Hepatocyte (in vitro differentiated cells): ENCODE measurements around the gene WASL. TPM values are rescaled to one million over a fixed set of nuclear protein-coding genes. Genes with fewer than 3 reads are reported as not detected.

Experiments
- DNase-seq: peaks from one replicate; pipeline ENCODE4 v3.0.0-alpha.2; 2016; ENCODE audit warnings: low spot score
- H2AFZ ChIP-seq: fragments of 200-600 bp; sonication (generic); 2 replicates; pipeline ENCODE4 v1.6.0; 2016; ENCODE audit warnings: antibody characterized with exemption, mild to moderate bottlenecking
- H3K27ac ChIP-seq: fragments of 200-600 bp; sonication (generic); 2 replicates; pipeline ENCODE4 v1.5.1; 2016; ENCODE audit warnings: mild to moderate bottlenecking
- H3K27me3 ChIP-seq: fragments of 200-600 bp; sonication (generic); 2 replicates; pipeline ENCODE4 v1.6.1; 2016
- H3K36me3 ChIP-seq: fragments of 200-600 bp; sonication (generic); replicated peaks from 2 replicates; pipeline ENCODE4 v1.5.1; 2016; ENCODE audit warnings: low read depth; ENCODE audit not compliant: insufficient read depth
- H3K4me1 ChIP-seq: fragments of 200-600 bp; sonication (generic); 2 replicates; pipeline ENCODE4 v1.5.1; 2016; ENCODE audit warnings: mild to moderate bottlenecking, moderate library complexity; ENCODE audit not compliant: insufficient read depth
- H3K4me2 ChIP-seq: fragments of 200-600 bp; sonication (generic); 2 replicates; pipeline ENCODE4 v1.6.0; 2016
- H3K4me3 ChIP-seq: fragments of 200-600 bp; sonication (generic); 2 replicates; pipeline ENCODE4 v1.5.1; 2016; ENCODE audit warnings: mild to moderate bottlenecking
- H3K79me2 ChIP-seq: fragments of 200-600 bp; sonication (generic); 2 replicates; pipeline ENCODE4 v1.6.0; 2017; ENCODE audit warnings: mild to moderate bottlenecking
- H3K9me2 ChIP-seq: fragments of 200-600 bp; sonication (generic); replicated peaks from 2 replicates; pipeline ENCODE4 v1.6.0; 2017; ENCODE audit warnings: mild to moderate bottlenecking; ENCODE audit not compliant: insufficient read depth
- H3K9me3 ChIP-seq: fragments of 200-600 bp; sonication (generic); 2 replicates; pipeline ENCODE4 v1.5.1; 2016; ENCODE audit warnings: low read depth, mild to moderate bottlenecking
- H4K20me1 ChIP-seq: fragments of 200-600 bp; sonication (generic); 2 replicates; pipeline ENCODE4 v1.6.0; 2016; ENCODE audit warnings: mild to moderate bottlenecking; ENCODE audit not compliant: insufficient read depth, poor library complexity, severe bottlenecking
- EZH2 ChIP-seq: fragments of 200-600 bp; sonication (generic); IDR thresholded peaks from 2 replicates; pipeline ENCODE4 v1.6.1; 2016; ENCODE audit warnings: antibody characterized with exemption, mild to moderate bottlenecking, borderline replicate concordance
- EZH2phosphoT487 ChIP-seq: fragments of 200-600 bp; sonication (generic); IDR thresholded peaks from one replicate; pipeline ENCODE4 v1.6.1; 2018; ENCODE audit warnings: antibody characterized with exemption, mild to moderate bottlenecking, low read depth, moderate library complexity; ENCODE audit not compliant: unreplicated experiment, severe bottlenecking
- WGBS: methylation state at CpG from one replicate; pipeline ENCODE4 v1.1.6; 2016; ENCODE audit warnings: low lambda C conversion rate; ENCODE audit errors: missing lambda C conversion rate; 5-methylcytosine and 5-hydroxymethylcytosine counted together
- polyA plus RNA-seq: library from polyadenylated mRNA; unstranded; fragments of >200 nt; fragmentation: Nextera tagmentation; extraction: Ambion mirVana; gene quantifications from 2 replicates; pipeline ENCODE4 v1.2.1, GENCODE V29; 2016
- total RNA-seq: library from RNA; depleted of rRNA; stranded (reverse); fragments of >200 nt; gene quantifications from 2 replicates; pipeline ENCODE4 v1.2.3, GENCODE V29; 2014
- TF ChIP-seq, protein P1 (sequence below): fragments of 200-600 bp; sonication (generic); IDR thresholded peaks from 2 replicates; pipeline ENCODE4 v1.5.1; 2016; ENCODE audit warnings: antibody characterized with exemption, mild to moderate bottlenecking; ENCODE audit not compliant: poor library complexity

Gene WASL
- total and polyA plus RNA-seq, 2 experiments from 2014 or later: 36.8 to 48.9 TPM

DNA sequence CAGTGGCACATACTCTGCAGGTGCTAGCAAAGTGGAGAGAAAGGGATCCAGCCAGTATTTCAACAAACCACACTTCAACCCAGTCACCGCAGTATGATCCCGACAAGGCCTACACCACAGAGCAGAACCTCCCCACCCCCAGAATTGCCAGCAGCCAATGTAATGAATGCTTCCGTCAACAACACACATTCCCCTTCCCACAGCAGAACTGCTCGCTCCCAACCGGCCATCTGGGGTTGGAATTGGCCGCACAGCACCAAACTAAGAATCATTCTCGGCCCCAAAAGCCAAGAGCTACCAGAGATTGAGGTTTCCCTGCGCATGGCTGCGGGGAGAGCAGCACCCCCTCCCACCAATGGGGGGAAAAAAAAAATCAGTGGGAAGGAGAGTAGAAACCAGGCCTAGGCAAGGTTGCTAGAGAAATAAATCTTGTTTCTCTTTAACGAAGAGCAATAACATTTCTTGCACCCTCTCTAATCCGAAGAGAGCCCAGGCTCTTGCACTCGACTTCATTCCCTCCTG, 1.1 kb downstream of the WASL start:
- 0% methylated on average over 12 of the region's 12 CpGs for WGBS
- Histone ChIP-seq H3K4me1 (peaks cover 40% of the 10 kb centered on the region), H3K4me2 (peak overlapping the region; percentile 83), H4K20me1 (peaks cover 47% of the 10 kb centered on the region), H3K36me3 (no peaks in the 10 kb centered on the region), H3K4me3 (peak overlapping the region; percentile 88), H3K79me2 (peaks cover 78% of the 10 kb centered on the region), H3K27ac (peak overlapping the region; percentile 98), H3K27me3 (no peaks in the 10 kb centered on the region), H2AFZ (no peak overlapping the region), H3K9me2 (no peaks in the 10 kb centered on the region), H3K9me3 (no peaks in the 10 kb centered on the region)
- peak; percentile 77 for DNase-seq
- TF ChIP-seq, protein P1, sequence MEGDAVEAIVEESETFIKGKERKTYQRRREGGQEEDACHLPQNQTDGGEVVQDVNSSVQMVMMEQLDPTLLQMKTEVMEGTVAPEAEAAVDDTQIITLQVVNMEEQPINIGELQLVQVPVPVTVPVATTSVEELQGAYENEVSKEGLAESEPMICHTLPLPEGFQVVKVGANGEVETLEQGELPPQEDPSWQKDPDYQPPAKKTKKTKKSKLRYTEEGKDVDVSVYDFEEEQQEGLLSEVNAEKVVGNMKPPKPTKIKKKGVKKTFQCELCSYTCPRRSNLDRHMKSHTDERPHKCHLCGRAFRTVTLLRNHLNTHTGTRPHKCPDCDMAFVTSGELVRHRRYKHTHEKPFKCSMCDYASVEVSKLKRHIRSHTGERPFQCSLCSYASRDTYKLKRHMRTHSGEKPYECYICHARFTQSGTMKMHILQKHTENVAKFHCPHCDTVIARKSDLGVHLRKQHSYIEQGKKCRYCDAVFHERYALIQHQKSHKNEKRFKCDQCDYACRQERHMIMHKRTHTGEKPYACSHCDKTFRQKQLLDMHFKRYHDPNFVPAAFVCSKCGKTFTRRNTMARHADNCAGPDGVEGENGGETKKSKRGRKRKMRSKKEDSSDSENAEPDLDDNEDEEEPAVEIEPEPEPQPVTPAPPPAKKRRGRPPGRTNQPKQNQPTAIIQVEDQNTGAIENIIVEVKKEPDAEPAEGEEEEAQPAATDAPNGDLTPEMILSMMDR: no peak
- no peak for TF ChIP-seq EZH2phosphoT487
- TF ChIP-seq EZH2: no peak

DNA sequence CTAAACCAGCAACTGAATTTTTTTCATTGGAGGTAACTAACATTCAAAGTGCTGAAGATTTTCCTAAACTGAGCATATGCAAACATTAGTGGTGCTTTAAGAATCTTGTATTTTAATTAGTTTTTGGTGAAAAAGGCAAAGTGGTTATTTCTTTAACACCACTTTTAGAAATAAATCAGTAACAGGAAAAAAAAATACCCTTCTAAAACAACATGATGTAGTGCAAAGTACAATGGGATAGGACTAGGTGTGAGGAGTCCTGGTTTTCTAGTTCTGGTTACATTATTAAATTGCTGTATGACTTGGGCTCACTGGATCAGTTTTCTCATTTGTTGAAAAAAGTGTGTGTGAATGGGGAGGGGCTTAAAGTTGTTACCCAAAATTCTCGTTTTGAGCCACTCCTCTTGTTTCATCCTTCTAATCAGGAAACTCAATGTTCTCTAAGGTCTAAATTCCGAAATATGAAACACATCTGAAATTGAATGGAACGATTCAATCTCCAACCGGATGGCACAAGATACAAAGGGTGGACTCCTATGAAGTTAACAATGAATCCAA, 1.8 kb downstream of the WASL start:
- Histone ChIP-seq H3K4me1 (peaks cover 38% of the 10 kb centered on the region), H3K27ac (peak overlapping the region; percentile 98), H3K36me3 (no peaks in the 10 kb centered on the region), H3K9me3 (no peaks in the 10 kb centered on the region), H3K27me3 (no peaks in the 10 kb centered on the region), H3K4me3 (peak overlapping the region; percentile 88), H2AFZ (no peak overlapping the region), H4K20me1 (peaks cover 54% of the 10 kb centered on the region), H3K79me2 (peaks cover 83% of the 10 kb centered on the region), H3K4me2 (peak overlapping the region; percentile 83), H3K9me2 (no peaks in the 10 kb centered on the region)
- DNase-seq: no peak
- WGBS: 15% methylated on average over 4 of the region's 4 CpGs
- TF ChIP-seq EZH2phosphoT487 (no peak), EZH2 (no peak)
- TF ChIP-seq, protein P1: no peak

DNA sequence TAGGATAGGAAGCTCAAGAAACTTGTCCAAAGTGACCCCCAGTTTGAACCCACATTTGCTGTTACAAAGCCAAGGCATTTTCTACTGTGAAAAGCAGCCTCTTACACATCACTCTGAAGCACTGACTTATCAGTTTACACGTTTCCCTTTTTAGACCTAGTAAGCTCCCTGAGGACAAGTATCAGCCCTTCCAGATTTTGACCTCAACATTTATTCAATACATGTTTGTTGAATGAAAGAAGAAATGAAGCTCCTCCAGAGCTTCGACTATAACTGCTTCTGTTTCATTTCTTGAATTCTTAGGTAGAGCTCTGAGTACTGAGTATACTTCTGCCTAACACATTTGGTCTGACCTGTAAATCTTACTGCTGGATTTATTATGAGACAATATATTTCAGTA, 2.7 kb downstream of the WASL start:
- Histone ChIP-seq H3K36me3 (no peaks in the 10 kb centered on the region), H3K4me1 (peaks cover 38% of the 10 kb centered on the region), H3K27me3 (no peaks in the 10 kb centered on the region), H3K79me2 (peaks cover 86% of the 10 kb centered on the region), H3K4me3 (peak overlapping the region; percentile 88), H3K9me3 (no peaks in the 10 kb centered on the region), H2AFZ (no peak overlapping the region), H4K20me1 (peaks cover 63% of the 10 kb centered on the region), H3K9me2 (no peaks in the 10 kb centered on the region), H3K4me2 (peak overlapping the region; percentile 83), H3K27ac (peak overlapping the region; percentile 98)
- 44% methylated on average over 2 of the region's 2 CpGs for WGBS
- TF ChIP-seq EZH2: no peak
- TF ChIP-seq, protein P1: no peak
- TF ChIP-seq EZH2phosphoT487: no peak
- DNase-seq: no peak
